Endothelial cell of umbilical vein (primary cell): Measurements from ENCODE around the gene SNAI3. TPM values are rescaled to one million over a fixed set of nuclear protein-coding genes. Genes with fewer than 3 reads are reported as not detected.

Experiments used
- BruUV-seq: library from RNA; stranded (reverse); fragments of 400-500 nt; replicated peaks from 2 replicates; lab custom pipeline; 2021; lab: Mats Ljungman, UMichigan
- CTCF ChIA-PET: fragments of 300-600, 350-600 bp; sonication (Branson Sonifier 250); formaldehyde crosslinking; loops from one replicate; lab custom pipeline; 2021; ENCODE audit warnings: antibody characterized with exemption, inconsistent platforms; lab: Charles Lee
- POLR2A ChIA-PET: fragments of 300-600, 350-600 bp; sonication (Branson Sonifier 250); formaldehyde crosslinking; loops from one replicate; lab custom pipeline; 2021; ENCODE audit warnings: antibody characterized with exemption, inconsistent platforms; lab: Charles Lee
- DNase-seq: peaks from one replicate; pipeline ENCODE4 v3.0.0-alpha.2; 2011; ENCODE audit warnings: low read depth, low spot score
- FAIRE-seq: peaks from 2 replicates; lab custom pipeline; 2011; peaks lifted over from hg19 to GRCh38; lab: Jason Lieb, UNC
- H2AFZ ChIP-seq: 2 replicates; pipeline ENCODE4 v1.6.0; 2012; ENCODE audit warnings: low read depth, low read length, control low read depth, inconsistent platforms
- H3K27ac ChIP-seq: 2 replicates; pipeline ENCODE4 v1.5.1; 2011; ENCODE audit warnings: low read depth, mild to moderate bottlenecking, control low read depth, low read length, moderate library complexity; ENCODE audit not compliant: insufficient read depth
- H3K27me3 ChIP-seq, 2 experiments: 2 replicates each; pipeline versions ENCODE4 v1.6.0 to v1.6.1; 2011; ENCODE audit warnings: low read length in 2 of 2, mixed read lengths in 1 of 2; ENCODE audit not compliant: control insufficient read depth in 2 of 2, insufficient read depth in 2 of 2
- H3K36me3 ChIP-seq, 2 experiments: 2 replicates in 1 of 2; 3 replicates in 1 of 2; pipeline ENCODE4 v1.5.1; 2011; ENCODE audit warnings: low read length in 2 of 2, mild to moderate bottlenecking in 1 of 2, moderate library complexity in 1 of 2; ENCODE audit not compliant: control insufficient read depth in 2 of 2, insufficient read depth in 2 of 2; ENCODE audit errors: extremely low read depth in 1 of 2
- H3K4me1 ChIP-seq: 3 replicates; pipeline ENCODE4 v1.5.1; 2011; ENCODE audit warnings: mild to moderate bottlenecking, low read length; ENCODE audit not compliant: control insufficient read depth, insufficient read depth; ENCODE audit errors: extremely low read depth
- H3K4me2 ChIP-seq: 2 replicates; pipeline ENCODE4 v1.6.1; 2011; ENCODE audit warnings: low read length, control low read depth, mixed read lengths; ENCODE audit not compliant: insufficient read depth
- H3K4me3 ChIP-seq, 3 experiments: fragments of 200-600 bp in 1 of 3; sonication (generic), shearing (Covaris generic) in 1 of 3; replicated peaks in 1 of 3; 2 replicates each; pipeline ENCODE4 v1.5.1; 2011 to 2016; ENCODE audit warnings: control low read depth in 3 of 3, low read length in 3 of 3, mild to moderate bottlenecking in 2 of 3, inconsistent platforms in 1 of 3, low read depth in 1 of 3, moderate library complexity in 1 of 3; ENCODE audit not compliant: insufficient read depth in 1 of 3
- H3K79me2 ChIP-seq: 2 replicates; pipeline ENCODE4 v1.6.0; 2012; ENCODE audit warnings: low read length, inconsistent platforms; ENCODE audit not compliant: control insufficient read depth, insufficient read depth
- H3K9ac ChIP-seq: replicated peaks from 2 replicates; pipeline ENCODE3; 2011; ENCODE audit warnings: low read length, control low read depth; ENCODE audit not compliant: insufficient read depth; ENCODE audit errors: extremely low read depth
- H3K9me1 ChIP-seq: replicated peaks from 3 replicates; pipeline ENCODE4 v1.6.0; 2011; ENCODE audit warnings: mild to moderate bottlenecking, low read length; ENCODE audit not compliant: control insufficient read depth, insufficient read depth; ENCODE audit errors: extremely low read depth
- H3K9me3 ChIP-seq: replicated peaks from 2 replicates; pipeline ENCODE4 v1.5.1; 2012; ENCODE audit warnings: low read length, inconsistent platforms; ENCODE audit not compliant: control insufficient read depth, insufficient read depth
- H4K20me1 ChIP-seq: replicated peaks from 2 replicates; pipeline ENCODE3; 2011; ENCODE audit warnings: mild to moderate bottlenecking, low read length; ENCODE audit not compliant: control insufficient read depth, insufficient read depth; ENCODE audit errors: extremely low read depth
- CTCF ChIP-seq, 2 donors: IDR thresholded peaks; 1 replicate in 1 of 2; 2 replicates in 1 of 2; pipeline ENCODE4 v1.5.1; 2011; ENCODE audit warnings: low read length in 2 of 2, mild to moderate bottlenecking in 2 of 2, moderate library complexity in 2 of 2, control low read depth in 1 of 2, inconsistent platforms in 1 of 2, low read depth in 1 of 2; ENCODE audit not compliant: insufficient read depth in 1 of 2; ENCODE audit errors: extremely low read depth in 1 of 2
- EZH2 ChIP-seq: IDR thresholded peaks from 2 replicates; pipeline ENCODE4 v1.6.1; 2012; ENCODE audit warnings: borderline replicate concordance, low read depth, mild to moderate bottlenecking, moderate library complexity, low read length, inconsistent platforms; ENCODE audit not compliant: severe bottlenecking
- FOS ChIP-seq: IDR thresholded peaks from 2 replicates; pipeline ENCODE4 v1.6.1; 2011; ENCODE audit warnings: mild to moderate bottlenecking, low read length, moderate library complexity, borderline replicate concordance; ENCODE audit not compliant: insufficient read depth
- GATA2 ChIP-seq: IDR thresholded peaks from 2 replicates; pipeline ENCODE4 v1.7.0; 2011; ENCODE audit warnings: low read depth, mild to moderate bottlenecking, moderate library complexity, mixed read lengths, low read length; ENCODE audit not compliant: insufficient read length, insufficient read depth
- JUN ChIP-seq: IDR thresholded peaks from 2 replicates; pipeline ENCODE4 v1.6.1; 2011; ENCODE audit warnings: borderline replicate concordance, low read depth; ENCODE audit not compliant: insufficient read length, insufficient read depth
- MYC ChIP-seq: IDR thresholded peaks from one replicate; pipeline ENCODE4 v1.6.1; 2011; ENCODE audit warnings: mild to moderate bottlenecking, low read depth, low read length
- POLR2A ChIP-seq: IDR thresholded peaks from 2 replicates; pipeline ENCODE4 v1.6.1; 2012; ENCODE audit warnings: low read depth, mild to moderate bottlenecking, control low read depth, low read length
- POLR2AphosphoS5 ChIP-seq: IDR thresholded peaks from 2 replicates; pipeline ENCODE4 v1.6.1; 2012; ENCODE audit warnings: low read depth, mild to moderate bottlenecking, control low read depth, low read length, moderate library complexity; ENCODE audit not compliant: insufficient read depth
- dilution Hi-C: fragments of 300-500 bp; cut with MboI; formaldehyde crosslinking; loops from one replicate; pipeline ENCODE4 v1.15.0; 2019; ENCODE audit warnings: low sequenced_read_pairs; ENCODE audit not compliant: extremely low pct_ligation_motif_present
- intact Hi-C: fragments of 100-400 bp; cut with micrococcal nuclease; formaldehyde crosslinking; loops from one replicate; pipeline ENCODE4 v1.10.0; 2022
- polyA plus RNA-seq, 4 experiments: library from polyadenylated mRNA; depleted of rRNA in 3 of 4; stranded (reverse) in 3 of 4; unstranded in 1 of 4; fragments of >200 nt; gene quantifications; 2 replicates each; pipeline versions ENCODE4 v1.2.1 to v1.2.3, GENCODE V29; 2011 to 2012; ENCODE audit warnings: missing spikeins in 1 of 4
- total RNA-seq: library from RNA; stranded (reverse); gene quantifications from 2 replicates; pipeline ENCODE4 v1.2.3, GENCODE V29; 2021
- TF ChIP-seq, protein P1 (sequence below): IDR thresholded peaks from 2 replicates; pipeline ENCODE4 v1.6.1; 2011; ENCODE audit not compliant: insufficient read depth, insufficient read length

The SNAI3 gene
- total and polyA plus RNA-seq, 2 donors (not counting 3 experiments of a cell fraction or from before 2014, with no cell fraction given), result 0.30 to 0.31 TPM

- DNase-seq (no peak), FAIRE-seq (no peak)
- Histone ChIP-seq H2AFZ (no peak overlapping the region), H3K9me1 (no peaks in the 10 kb centered on the region), H3K4me2 (no peak overlapping the region), H4K20me1 (no peaks in the 10 kb centered on the region), H3K27me3 (no peaks in the 10 kb centered on the region), H3K4me3 (no peak overlapping the region), H3K27ac (no peak overlapping the region), H3K9ac (no peak overlapping the region), H3K36me3 (peaks cover 4 to 21% of the 10 kb centered on the region in 2 experiments), H3K79me2 (peaks cover 26% of the 10 kb centered on the region), H3K9me3 (no peaks in the 10 kb centered on the region), H3K4me1 (peaks cover 39% of the 10 kb centered on the region)
- no TSS peak for BruUV-seq
- intact Hi-C loops (no loop called here), dilution Hi-C loops (no loop called here)
- TF ChIP-seq POLR2AphosphoS5 (no peak), GATA2 (no peak), EZH2 (no peak), CTCF (IDR thresholded peaks at IDR 0.05; ENCODE audit: extremely low read depth in 1 of 2, insufficient read depth in 1 of 2, low read depth in 1 of 2, low read length in 2 of 2) (no peak), POLR2A (no peak), MYC (no peak), FOS (no peak), JUN (no peak)
- TF ChIP-seq, protein P1, sequence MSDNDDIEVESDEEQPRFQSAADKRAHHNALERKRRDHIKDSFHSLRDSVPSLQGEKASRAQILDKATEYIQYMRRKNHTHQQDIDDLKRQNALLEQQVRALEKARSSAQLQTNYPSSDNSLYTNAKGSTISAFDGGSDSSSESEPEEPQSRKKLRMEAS, result no peak
- ChIA-PET POLR2A (no interaction called here), CTCF (no interaction called here)
Observed at GRCh38 chr16:88699180-88699579, 12.9 kb upstream of the SNAI3 start.
